Measurements from ENCODE around the gene S100A3.

DNA sequence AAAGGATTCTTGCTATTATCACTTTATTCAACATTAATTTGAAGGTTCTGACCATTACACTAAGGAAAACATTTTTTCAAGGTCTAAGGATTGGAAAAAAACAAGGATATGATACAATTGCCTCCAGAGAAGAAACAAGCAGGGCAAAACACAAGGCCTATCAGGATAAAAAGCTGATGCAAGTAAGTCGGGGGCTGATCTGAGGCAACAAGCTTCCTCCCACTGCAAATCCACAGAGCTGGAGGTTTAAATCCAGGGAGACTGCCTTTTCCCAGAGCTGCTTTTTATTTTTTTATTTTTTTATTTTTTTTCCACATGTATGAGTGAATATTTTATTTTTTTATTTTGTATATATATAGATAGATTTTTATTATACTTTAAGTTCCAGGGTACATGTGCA, 35.9 kb upstream of the S100A3 start:
- no peak for TF ChIP-seq CTCF (IDR thresholded peaks at IDR 0.05)
- TF ChIP-seq POLR2A (IDR thresholded peaks at IDR 0.05), result no peak
